Measurements from ENCODE around the gene ATP2B2. TPM values are rescaled to one million over a fixed set of nuclear protein-coding genes. Genes with fewer than 3 reads are reported as not detected.

The ATP2B2 gene
- polyA plus RNA-seq, 1 experiment: not detected

DNA sequence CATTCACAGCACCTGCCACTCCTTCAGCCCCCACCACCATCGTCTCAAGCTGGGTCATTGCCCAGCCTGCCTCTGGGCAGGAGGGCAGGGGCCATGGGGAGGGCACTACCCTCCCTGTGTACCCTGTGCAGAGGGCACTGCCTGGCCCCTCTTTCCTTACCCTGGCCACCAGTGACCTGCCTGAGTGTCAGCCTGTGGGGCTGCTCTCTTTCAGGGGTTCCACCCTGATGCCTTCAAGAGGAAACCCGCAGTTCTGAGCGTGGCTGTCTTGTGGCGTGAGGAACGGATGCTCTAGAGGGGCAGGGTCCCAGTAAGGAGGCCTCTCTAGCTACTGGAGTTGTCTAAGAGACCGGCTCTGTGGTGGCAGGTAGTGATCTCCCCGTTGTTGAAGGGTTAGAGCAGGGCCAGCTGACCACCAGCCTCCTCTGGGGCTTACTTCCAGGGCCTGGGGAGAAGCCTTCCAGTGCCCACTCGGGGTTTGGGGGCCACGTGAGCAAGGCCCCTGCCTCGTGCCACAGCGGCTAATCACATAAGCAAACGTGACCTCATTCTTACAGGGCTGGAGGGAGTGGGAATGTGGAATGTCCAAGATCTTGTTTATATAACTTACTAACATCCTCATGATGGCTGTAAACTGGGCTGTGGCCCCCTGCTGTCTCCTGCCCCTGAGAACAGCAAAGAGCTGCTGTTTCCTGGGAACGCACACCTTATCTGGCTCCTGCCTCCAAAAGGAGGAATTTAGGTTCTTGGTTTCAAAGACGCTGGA, 153.1 kb downstream of the ATP2B2 start:
- TF ChIP-seq, protein P1, sequence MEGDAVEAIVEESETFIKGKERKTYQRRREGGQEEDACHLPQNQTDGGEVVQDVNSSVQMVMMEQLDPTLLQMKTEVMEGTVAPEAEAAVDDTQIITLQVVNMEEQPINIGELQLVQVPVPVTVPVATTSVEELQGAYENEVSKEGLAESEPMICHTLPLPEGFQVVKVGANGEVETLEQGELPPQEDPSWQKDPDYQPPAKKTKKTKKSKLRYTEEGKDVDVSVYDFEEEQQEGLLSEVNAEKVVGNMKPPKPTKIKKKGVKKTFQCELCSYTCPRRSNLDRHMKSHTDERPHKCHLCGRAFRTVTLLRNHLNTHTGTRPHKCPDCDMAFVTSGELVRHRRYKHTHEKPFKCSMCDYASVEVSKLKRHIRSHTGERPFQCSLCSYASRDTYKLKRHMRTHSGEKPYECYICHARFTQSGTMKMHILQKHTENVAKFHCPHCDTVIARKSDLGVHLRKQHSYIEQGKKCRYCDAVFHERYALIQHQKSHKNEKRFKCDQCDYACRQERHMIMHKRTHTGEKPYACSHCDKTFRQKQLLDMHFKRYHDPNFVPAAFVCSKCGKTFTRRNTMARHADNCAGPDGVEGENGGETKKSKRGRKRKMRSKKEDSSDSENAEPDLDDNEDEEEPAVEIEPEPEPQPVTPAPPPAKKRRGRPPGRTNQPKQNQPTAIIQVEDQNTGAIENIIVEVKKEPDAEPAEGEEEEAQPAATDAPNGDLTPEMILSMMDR (IDR thresholded peaks at IDR 0.05; ENCODE audit: insufficient read depth, low read depth, low read length): peak; percentile 21; the same call in 1 of the 2 replicates
- peak; percentile 56 for DNase-seq (ENCODE audit: low read depth)
- CTCF ChIA-PET: interaction anchor here (1.2 to 1.9 kb wide), 4 partner anchors 8 to 388 kb away, joined by 3 to 7 read pairs (median 4); no protein-coding TSS in a partner anchor
- POLR2A ChIA-PET: no interaction called here
- Histone ChIP-seq H3K27me3 (ENCODE audit: control insufficient read depth, insufficient read depth, low read length) (no peaks in the 10 kb centered on the region), H3K4me3 (ENCODE audit: low read depth, low read length) (no peak overlapping the region), H3K36me3 (ENCODE audit: control insufficient read depth, insufficient read depth, low read length) (no peaks in the 10 kb centered on the region)

DNA sequence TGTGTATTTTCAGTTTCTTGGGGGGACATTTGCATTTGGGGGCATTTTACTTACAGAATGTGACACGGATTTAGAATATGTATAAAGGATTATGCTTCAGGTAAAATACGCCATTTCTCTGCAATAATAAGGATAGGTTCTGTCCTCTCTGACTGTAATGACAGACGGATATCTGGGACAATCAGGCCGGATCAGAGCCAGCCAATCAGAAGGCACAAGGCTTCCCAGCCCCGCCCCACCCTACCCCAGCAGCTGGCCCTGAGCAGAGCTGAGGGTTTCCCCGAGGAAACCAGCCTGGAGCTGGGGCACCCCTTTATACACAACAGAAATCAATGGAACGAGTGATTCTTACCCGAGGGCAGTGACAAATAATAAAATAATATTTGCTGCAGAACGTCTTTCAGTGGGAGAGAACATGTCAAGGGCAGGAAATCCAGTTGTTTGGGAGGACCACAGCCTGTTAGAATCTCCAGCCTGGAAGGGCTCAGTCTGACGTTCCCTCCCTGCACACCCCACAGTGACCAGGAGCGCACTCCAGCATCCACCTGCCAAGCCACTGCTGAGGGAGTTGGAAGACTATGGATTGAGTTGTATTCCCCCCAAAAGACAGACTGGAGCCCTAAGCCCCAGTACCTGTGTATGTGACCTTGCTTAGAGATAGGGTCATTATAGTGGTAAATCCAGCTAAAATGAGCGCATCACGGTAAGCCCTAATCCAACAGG, 154.2 kb downstream of the ATP2B2 start:
- DNase-seq (ENCODE audit: low read depth): no peak
- Histone ChIP-seq H3K4me3 (ENCODE audit: low read depth, low read length) (no peak overlapping the region), H3K36me3 (ENCODE audit: control insufficient read depth, insufficient read depth, low read length) (no peaks in the 10 kb centered on the region), H3K27me3 (ENCODE audit: control insufficient read depth, insufficient read depth, low read length) (no peaks in the 10 kb centered on the region)
- CTCF ChIA-PET: interaction anchor here (1.2 to 1.9 kb wide), 3 partner anchors 7 to 17 kb away, joined by 4 to 7 read pairs (median 4); no protein-coding TSS in a partner anchor
- POLR2A ChIA-PET: no interaction called here
- TF ChIP-seq, protein P1 (IDR thresholded peaks at IDR 0.05; ENCODE audit: insufficient read depth, low read depth, low read length): no peak

GRCh38 chr3:10350324-10350985, 154.9 kb downstream of the ATP2B2 start:
- CTCF ChIA-PET: no interaction called here
- POLR2A ChIA-PET: no interaction called here
- Histone ChIP-seq H3K4me3 (ENCODE audit: low read depth, low read length) (no peak overlapping the region), H3K36me3 (ENCODE audit: control insufficient read depth, insufficient read depth, low read length) (no peaks in the 10 kb centered on the region), H3K27me3 (ENCODE audit: control insufficient read depth, insufficient read depth, low read length) (no peaks in the 10 kb centered on the region)
- DNase-seq (ENCODE audit: low read depth): no peak
- TF ChIP-seq, protein P1 (IDR thresholded peaks at IDR 0.05; ENCODE audit: insufficient read depth, low read depth, low read length): no peak

DNA sequence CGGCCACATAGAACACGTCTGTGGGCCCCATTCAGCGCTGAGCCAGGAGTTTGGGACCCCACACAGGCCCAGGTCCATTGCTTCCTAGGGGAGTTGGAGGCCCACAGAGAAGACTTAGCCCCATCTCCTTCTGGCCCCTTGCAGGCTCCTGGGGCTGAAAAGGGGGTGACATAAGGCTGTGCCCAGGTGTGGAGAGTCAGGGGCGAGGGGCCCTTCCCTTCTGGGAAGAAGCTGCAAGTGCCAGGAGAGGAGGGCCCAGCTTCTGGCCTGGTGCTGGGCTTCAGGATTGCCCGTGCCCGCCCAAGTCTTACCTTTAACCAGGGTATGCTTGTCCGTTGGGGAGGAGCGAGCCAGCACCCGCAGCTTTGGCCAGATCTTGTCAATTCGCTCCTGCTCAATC, 155.6 kb downstream of the ATP2B2 start:
- no peak for DNase-seq (ENCODE audit: low read depth)
- TF ChIP-seq, protein P1 (IDR thresholded peaks at IDR 0.05; ENCODE audit: insufficient read depth, low read depth, low read length): no peak
- CTCF ChIA-PET: no interaction called here
- POLR2A ChIA-PET: no interaction called here
- H3K27me3 ChIP-seq (ENCODE audit: control insufficient read depth, insufficient read depth, low read length): no peaks in the 10 kb centered on the region
- H3K36me3 ChIP-seq (ENCODE audit: control insufficient read depth, insufficient read depth, low read length): no peaks in the 10 kb centered on the region
- H3K4me3 ChIP-seq (ENCODE audit: low read depth, low read length): no peak overlapping the region

DNA sequence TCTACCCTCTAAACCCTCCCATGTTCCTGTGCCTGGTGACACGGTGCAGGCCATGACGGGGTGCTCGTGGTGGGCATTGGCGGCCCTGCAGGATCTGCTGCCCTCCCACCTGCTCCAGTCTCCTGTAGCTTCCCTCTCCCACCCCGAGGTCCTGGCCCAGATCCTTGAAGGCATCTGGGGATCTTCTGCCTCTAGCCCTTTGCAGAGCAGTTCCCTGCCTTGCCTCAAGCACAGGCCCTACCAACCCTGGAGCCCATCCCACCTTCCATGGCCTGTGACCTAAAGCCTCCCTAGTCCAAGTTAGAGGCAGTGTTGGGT, 157.0 kb downstream of the ATP2B2 start:
- TF ChIP-seq, protein P1 (IDR thresholded peaks at IDR 0.05; ENCODE audit: insufficient read depth, low read depth, low read length): no peak
- CTCF ChIA-PET: interaction anchor here (9.6 kb wide), 1 partner anchor 391 kb away, joined by 80 read pairs; no protein-coding TSS in a partner anchor
- POLR2A ChIA-PET: no interaction called here
- H3K27me3 ChIP-seq (ENCODE audit: control insufficient read depth, insufficient read depth, low read length): no peaks in the 10 kb centered on the region
- H3K36me3 ChIP-seq (ENCODE audit: control insufficient read depth, insufficient read depth, low read length): no peaks in the 10 kb centered on the region
- no peak overlapping the region for H3K4me3 ChIP-seq (ENCODE audit: low read depth, low read length)
- DNase-seq (ENCODE audit: low read depth): no peak

Data from BJ (cell line).